Measurements from ENCODE around the gene WWC2. TPM values are rescaled to one million over a fixed set of nuclear protein-coding genes. Genes with fewer than 3 reads are reported as not detected.
A peak's percentile ranks its signal among the peaks of the same experiment; 100 is the strongest.

WWC2 gene
- total RNA-seq, 1 experiment from 2014 or later, result 39.0 TPM

DNA sequence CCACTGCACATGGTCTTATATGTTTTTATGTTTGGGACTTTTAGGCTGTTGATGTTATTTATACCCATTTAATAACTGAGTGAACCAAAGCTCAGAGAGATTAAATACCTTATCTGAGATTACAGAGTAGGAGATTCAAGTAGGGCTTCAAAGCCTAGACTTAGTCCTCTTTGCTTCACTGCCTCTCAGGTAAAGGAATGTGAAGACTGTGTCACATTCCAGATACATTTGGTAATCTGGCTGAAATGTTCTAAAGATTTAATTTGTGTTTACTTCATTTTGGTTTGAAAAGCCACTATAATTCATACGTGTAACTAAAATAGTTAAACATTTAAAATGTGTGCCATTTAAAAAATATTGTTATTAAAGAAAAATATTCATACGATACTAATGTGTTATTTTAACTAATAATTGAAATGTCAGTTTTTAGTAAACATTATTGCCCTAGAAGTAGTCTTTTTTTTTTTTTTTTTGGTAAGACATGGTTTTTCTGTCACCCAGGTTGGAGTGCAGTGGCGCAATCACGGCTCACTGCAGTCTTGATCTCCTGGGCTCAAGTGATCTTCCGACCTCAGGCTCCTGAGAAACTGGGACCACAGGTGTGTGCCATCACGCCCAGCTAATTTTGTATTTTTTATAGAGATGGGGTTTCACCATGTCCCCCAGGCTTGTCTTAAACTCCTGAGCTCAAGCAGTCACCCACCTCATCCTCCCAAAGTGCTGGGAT, 54.3 kb downstream of the WWC2 start:
- CTCF ChIA-PET, result no interaction called here
- no peaks in the 10 kb centered on the region for H3K27me3 Mint-ChIP-seq (ENCODE audit: unreplicated experiment)
- BruUV-seq (replicated peaks), result no TSS peak
- H3K4me3 Mint-ChIP-seq (ENCODE audit: low read depth, unreplicated experiment), result no peak overlapping the region
- no peaks in the 10 kb centered on the region for H3K9me3 Mint-ChIP-seq (ENCODE audit: low read depth, unreplicated experiment)
- H3K27ac Mint-ChIP-seq (ENCODE audit: unreplicated experiment), result no peak overlapping the region
- intact Hi-C loops (cut with micrococcal nuclease; ENCODE audit: unreplicated experiment), result no loop called here
- no peak for TF ChIP-seq CTCF (IDR thresholded peaks at IDR 0.05; ENCODE audit: unreplicated experiment)
- DNase-seq, result no peak
- H3K4me1 Mint-ChIP-seq (ENCODE audit: low read depth, unreplicated experiment), result peaks cover 43% of the 10 kb centered on the region
- H3K36me3 Mint-ChIP-seq (ENCODE audit: insufficient read depth, unreplicated experiment), result peaks cover 6% of the 10 kb centered on the region

DNA sequence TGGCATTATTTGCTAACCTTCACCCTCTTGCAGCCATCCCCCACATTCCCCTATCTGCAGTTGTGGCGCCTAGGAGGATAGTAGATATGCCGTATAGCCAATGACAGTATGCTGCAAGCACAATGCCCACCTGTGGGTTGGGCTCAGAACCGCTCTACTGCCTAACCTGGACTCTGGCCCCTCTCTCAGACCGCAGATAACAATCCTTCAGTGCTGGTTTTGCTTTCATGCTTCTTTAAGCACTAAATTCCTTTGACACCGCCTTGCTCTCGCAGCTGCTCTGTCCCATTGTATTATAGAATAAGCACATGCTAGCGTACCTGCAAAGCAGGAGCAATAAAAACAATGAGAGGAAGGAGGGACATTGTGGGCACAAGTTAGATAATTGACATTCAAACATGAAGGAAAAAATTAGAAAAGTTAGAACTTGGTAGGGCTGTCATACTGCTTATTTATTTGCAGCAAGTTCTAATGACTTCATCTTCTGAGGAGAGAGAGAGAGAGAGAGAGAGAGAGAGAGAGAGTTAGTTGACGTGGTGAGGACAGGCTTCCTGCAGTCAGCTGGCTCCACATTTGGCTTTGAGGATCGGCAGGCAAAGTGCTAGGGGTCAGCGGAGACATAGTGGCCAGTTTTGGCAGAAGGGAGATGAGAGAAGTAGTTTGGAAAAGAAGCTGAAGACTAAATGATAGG, 55.8 kb downstream of the WWC2 start:
- Mint-ChIP-seq H3K4me3 (ENCODE audit: low read depth, unreplicated experiment) (peak overlapping the region; percentile 39), H3K27me3 (ENCODE audit: unreplicated experiment) (no peaks in the 10 kb centered on the region), H3K27ac (ENCODE audit: unreplicated experiment) (peak overlapping the region; percentile 18), H3K36me3 (ENCODE audit: insufficient read depth, unreplicated experiment) (peaks cover 6% of the 10 kb centered on the region), H3K9me3 (ENCODE audit: low read depth, unreplicated experiment) (no peaks in the 10 kb centered on the region), H3K4me1 (ENCODE audit: low read depth, unreplicated experiment) (peaks cover 42% of the 10 kb centered on the region)
- peak; percentile 25 for DNase-seq
- no peak for TF ChIP-seq CTCF (IDR thresholded peaks at IDR 0.05; ENCODE audit: unreplicated experiment)
- intact Hi-C loops (cut with micrococcal nuclease; ENCODE audit: unreplicated experiment), result no loop called here
- CTCF ChIA-PET, result interaction anchor here (0.6 to 1.1 kb wide), 2 partner anchors 15 to 734 kb away, joined by 3 read pairs; no protein-coding TSS in a partner anchor
- no TSS peak for BruUV-seq (replicated peaks)

GRCh38 chr4:183155450-183156184, 56.6 kb downstream of the WWC2 start:
- peaks cover 6% of the 10 kb centered on the region for H3K36me3 Mint-ChIP-seq (ENCODE audit: insufficient read depth, unreplicated experiment)
- intact Hi-C loops (cut with micrococcal nuclease; ENCODE audit: unreplicated experiment), result no loop called here
- no peaks in the 10 kb centered on the region for H3K27me3 Mint-ChIP-seq (ENCODE audit: unreplicated experiment)
- no TSS peak for BruUV-seq (replicated peaks)
- no peak for TF ChIP-seq CTCF (IDR thresholded peaks at IDR 0.05; ENCODE audit: unreplicated experiment)
- H3K4me3 Mint-ChIP-seq (ENCODE audit: low read depth, unreplicated experiment), result peak overlapping the region; percentile 39
- DNase-seq, result no peak
- peak overlapping the region; percentile 18 for H3K27ac Mint-ChIP-seq (ENCODE audit: unreplicated experiment)
- peaks cover 46% of the 10 kb centered on the region for H3K4me1 Mint-ChIP-seq (ENCODE audit: low read depth, unreplicated experiment)
- CTCF ChIA-PET, result interaction anchor here (0.6 to 1.1 kb wide), 2 partner anchors 14 to 734 kb away, joined by 3 read pairs; no protein-coding TSS in a partner anchor
- H3K9me3 Mint-ChIP-seq (ENCODE audit: low read depth, unreplicated experiment), result no peaks in the 10 kb centered on the region

- H3K4me3 Mint-ChIP-seq (ENCODE audit: low read depth, unreplicated experiment), result no peak overlapping the region
- CTCF ChIA-PET, result no interaction called here
- TF ChIP-seq CTCF (IDR thresholded peaks at IDR 0.05; ENCODE audit: unreplicated experiment), result no peak
- intact Hi-C loops (cut with micrococcal nuclease; ENCODE audit: unreplicated experiment), result no loop called here
- no TSS peak for BruUV-seq (replicated peaks)
- H3K36me3 Mint-ChIP-seq (ENCODE audit: insufficient read depth, unreplicated experiment), result peaks cover 6% of the 10 kb centered on the region
- no peak overlapping the region for H3K27ac Mint-ChIP-seq (ENCODE audit: unreplicated experiment)
- no peaks in the 10 kb centered on the region for H3K9me3 Mint-ChIP-seq (ENCODE audit: low read depth, unreplicated experiment)
- no peaks in the 10 kb centered on the region for H3K27me3 Mint-ChIP-seq (ENCODE audit: unreplicated experiment)
- no peak for DNase-seq
- H3K4me1 Mint-ChIP-seq (ENCODE audit: low read depth, unreplicated experiment), result peaks cover 62% of the 10 kb centered on the region
Observed at GRCh38 chr4:183157215-183157614, 58.2 kb downstream of the WWC2 start.
